ENCODE results near the gene PPP6R1. TPM values are rescaled to one million over a fixed set of nuclear protein-coding genes. Genes with fewer than 3 reads are reported as not detected.
A peak's percentile ranks its signal among the peaks of the same experiment; 100 is the strongest.

Gene PPP6R1
- total and polyA plus RNA-seq, 2 of the 13 experiments (the other 11 are each of a cell fraction or from before 2014, with no cell fraction given) = 25.8 to 54.0 TPM

DNA sequence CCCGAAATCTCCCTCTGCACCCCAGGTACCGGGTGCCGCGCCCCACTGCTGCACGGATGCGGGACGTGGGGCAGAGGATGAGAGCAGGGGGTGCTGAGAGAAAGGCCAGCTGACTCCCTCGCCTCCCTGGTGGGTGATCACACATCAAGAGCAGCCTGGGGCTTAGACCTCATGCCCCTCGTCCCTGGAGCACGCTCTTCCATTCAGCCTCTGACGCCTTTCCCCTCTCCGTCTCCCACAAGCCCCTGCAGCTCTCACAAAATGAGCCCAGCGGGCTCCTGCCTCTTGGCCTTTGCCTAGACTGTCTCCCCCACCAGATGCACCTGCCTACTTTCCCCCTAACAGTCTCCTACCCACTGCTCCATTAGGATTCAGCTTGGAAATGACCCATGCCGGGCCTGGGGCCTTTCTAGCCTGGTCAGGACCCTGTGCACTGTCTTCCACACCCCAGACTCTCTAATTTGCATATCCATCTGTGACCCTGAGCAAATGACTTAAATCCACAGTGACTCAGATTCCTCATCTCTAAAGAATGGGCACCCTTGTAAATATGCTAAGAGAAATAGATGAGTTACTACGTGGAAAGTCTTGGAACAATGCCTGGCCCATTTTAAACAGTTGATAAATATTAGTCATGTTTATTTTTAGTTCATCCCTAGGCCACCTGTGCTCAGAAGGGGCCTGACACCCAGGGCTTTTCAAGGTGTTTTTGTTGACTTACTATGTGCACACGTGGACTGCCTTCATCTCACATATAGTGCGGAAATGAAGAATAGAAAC lies 48.9 kb downstream of the PPP6R1 start (continued):
- TF ChIP-seq, protein P1, sequence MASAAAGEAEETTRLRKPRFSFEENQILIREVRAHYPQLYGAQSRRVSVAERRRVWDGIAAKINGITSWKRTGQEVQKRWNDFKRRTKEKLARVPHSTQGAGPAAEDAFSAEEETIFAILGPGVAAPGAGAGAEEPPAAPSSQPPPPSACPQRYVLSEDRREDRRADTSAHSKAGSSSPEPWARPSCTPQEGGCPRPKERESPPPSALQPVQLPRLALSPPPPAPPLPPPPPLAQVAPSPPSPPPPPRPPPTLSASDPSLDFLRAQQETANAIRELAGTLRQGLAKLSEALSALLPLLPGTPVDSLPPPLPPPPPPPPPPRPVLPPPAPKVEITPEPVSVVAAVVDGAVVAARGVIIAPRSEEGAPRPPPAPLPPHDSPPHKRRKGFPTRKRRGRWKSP (CRISPR knock-in tag; IDR thresholded peaks at IDR 0.05) = peak; percentile 36; the same call in 1 of the 2 replicates
- TF ChIP-seq GATA4 (IDR thresholded peaks at IDR 0.05; ENCODE audit: borderline replicate concordance, low read depth) (0 out of 2 replicates have a peak, but pooled peaks have one; percentile 24), SOX5 (CRISPR knock-in tag; IDR thresholded peaks at IDR 0.05; ENCODE audit: borderline replicate concordance) (peak; percentile 93; the same call in 1 of the 2 replicates), RXRB (CRISPR knock-in tag; IDR thresholded peaks at IDR 0.05; ENCODE audit: borderline replicate concordance) (no peak), HNRNPK (IDR thresholded peaks at IDR 0.05; ENCODE audit: low read depth, low read length, poor library complexity, severe bottlenecking) (no peak), PAWR (CRISPR knock-in tag; IDR thresholded peaks at IDR 0.05; ENCODE audit: borderline replicate concordance) (no peak), NCOA1 (CRISPR knock-in tag; IDR thresholded peaks at IDR 0.05) (no peak), TMF1 (CRISPR knock-in tag; IDR thresholded peaks at IDR 0.05; ENCODE audit: low read depth) (no peak), ZNF331 (CRISPR knock-in tag; IDR thresholded peaks at IDR 0.05) (no peak; the same call in 1 of the 2 replicates), CBX1 (IDR thresholded peaks at IDR 0.05; ENCODE audit: low read depth) (no peak)
- TF ChIP-seq, protein P2, sequence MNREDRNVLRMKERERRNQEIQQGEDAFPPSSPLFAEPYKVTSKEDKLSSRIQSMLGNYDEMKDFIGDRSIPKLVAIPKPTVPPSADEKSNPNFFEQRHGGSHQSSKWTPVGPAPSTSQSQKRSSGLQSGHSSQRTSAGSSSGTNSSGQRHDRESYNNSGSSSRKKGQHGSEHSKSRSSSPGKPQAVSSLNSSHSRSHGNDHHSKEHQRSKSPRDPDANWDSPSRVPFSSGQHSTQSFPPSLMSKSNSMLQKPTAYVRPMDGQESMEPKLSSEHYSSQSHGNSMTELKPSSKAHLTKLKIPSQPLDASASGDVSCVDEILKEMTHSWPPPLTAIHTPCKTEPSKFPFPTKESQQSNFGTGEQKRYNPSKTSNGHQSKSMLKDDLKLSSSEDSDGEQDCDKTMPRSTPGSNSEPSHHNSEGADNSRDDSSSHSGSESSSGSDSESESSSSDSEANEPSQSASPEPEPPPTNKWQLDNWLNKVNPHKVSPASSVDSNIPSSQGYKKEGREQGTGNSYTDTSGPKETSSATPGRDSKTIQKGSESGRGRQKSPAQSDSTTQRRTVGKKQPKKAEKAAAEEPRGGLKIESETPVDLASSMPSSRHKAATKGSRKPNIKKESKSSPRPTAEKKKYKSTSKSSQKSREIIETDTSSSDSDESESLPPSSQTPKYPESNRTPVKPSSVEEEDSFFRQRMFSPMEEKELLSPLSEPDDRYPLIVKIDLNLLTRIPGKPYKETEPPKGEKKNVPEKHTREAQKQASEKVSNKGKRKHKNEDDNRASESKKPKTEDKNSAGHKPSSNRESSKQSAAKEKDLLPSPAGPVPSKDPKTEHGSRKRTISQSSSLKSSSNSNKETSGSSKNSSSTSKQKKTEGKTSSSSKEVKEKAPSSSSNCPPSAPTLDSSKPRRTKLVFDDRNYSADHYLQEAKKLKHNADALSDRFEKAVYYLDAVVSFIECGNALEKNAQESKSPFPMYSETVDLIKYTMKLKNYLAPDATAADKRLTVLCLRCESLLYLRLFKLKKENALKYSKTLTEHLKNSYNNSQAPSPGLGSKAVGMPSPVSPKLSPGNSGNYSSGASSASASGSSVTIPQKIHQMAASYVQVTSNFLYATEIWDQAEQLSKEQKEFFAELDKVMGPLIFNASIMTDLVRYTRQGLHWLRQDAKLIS (CRISPR knock-in tag; IDR thresholded peaks at IDR 0.05) = no peak
- TF ChIP-seq, protein P3, sequence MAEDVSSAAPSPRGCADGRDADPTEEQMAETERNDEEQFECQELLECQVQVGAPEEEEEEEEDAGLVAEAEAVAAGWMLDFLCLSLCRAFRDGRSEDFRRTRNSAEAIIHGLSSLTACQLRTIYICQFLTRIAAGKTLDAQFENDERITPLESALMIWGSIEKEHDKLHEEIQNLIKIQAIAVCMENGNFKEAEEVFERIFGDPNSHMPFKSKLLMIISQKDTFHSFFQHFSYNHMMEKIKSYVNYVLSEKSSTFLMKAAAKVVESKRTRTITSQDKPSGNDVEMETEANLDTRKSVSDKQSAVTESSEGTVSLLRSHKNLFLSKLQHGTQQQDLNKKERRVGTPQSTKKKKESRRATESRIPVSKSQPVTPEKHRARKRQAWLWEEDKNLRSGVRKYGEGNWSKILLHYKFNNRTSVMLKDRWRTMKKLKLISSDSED (CRISPR knock-in tag; IDR thresholded peaks at IDR 0.05) = no peak
- TF ChIP-seq, protein P4, sequence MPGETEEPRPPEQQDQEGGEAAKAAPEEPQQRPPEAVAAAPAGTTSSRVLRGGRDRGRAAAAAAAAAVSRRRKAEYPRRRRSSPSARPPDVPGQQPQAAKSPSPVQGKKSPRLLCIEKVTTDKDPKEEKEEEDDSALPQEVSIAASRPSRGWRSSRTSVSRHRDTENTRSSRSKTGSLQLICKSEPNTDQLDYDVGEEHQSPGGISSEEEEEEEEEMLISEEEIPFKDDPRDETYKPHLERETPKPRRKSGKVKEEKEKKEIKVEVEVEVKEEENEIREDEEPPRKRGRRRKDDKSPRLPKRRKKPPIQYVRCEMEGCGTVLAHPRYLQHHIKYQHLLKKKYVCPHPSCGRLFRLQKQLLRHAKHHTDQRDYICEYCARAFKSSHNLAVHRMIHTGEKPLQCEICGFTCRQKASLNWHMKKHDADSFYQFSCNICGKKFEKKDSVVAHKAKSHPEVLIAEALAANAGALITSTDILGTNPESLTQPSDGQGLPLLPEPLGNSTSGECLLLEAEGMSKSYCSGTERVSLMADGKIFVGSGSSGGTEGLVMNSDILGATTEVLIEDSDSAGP (CRISPR knock-in tag; IDR thresholded peaks at IDR 0.05; ENCODE audit: borderline replicate concordance) = peak; percentile 56; the same call in 1 of the 2 replicates
- TF ChIP-seq, protein P5, sequence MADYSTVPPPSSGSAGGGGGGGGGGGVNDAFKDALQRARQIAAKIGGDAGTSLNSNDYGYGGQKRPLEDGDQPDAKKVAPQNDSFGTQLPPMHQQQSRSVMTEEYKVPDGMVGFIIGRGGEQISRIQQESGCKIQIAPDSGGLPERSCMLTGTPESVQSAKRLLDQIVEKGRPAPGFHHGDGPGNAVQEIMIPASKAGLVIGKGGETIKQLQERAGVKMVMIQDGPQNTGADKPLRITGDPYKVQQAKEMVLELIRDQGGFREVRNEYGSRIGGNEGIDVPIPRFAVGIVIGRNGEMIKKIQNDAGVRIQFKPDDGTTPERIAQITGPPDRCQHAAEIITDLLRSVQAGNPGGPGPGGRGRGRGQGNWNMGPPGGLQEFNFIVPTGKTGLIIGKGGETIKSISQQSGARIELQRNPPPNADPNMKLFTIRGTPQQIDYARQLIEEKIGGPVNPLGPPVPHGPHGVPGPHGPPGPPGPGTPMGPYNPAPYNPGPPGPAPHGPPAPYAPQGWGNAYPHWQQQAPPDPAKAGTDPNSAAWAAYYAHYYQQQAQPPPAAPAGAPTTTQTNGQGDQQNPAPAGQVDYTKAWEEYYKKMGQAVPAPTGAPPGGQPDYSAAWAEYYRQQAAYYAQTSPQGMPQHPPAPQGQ (CRISPR knock-in tag; IDR thresholded peaks at IDR 0.05; ENCODE audit: borderline replicate concordance) = no peak
- TF ChIP-seq, protein P6, sequence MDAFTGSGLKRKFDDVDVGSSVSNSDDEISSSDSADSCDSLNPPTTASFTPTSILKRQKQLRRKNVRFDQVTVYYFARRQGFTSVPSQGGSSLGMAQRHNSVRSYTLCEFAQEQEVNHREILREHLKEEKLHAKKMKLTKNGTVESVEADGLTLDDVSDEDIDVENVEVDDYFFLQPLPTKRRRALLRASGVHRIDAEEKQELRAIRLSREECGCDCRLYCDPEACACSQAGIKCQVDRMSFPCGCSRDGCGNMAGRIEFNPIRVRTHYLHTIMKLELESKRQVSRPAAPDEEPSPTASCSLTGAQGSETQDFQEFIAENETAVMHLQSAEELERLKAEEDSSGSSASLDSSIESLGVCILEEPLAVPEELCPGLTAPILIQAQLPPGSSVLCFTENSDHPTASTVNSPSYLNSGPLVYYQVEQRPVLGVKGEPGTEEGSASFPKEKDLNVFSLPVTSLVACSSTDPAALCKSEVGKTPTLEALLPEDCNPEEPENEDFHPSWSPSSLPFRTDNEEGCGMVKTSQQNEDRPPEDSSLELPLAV (CRISPR knock-in tag; conservative IDR thresholded peaks at IDR 0.05; ENCODE audit: low read depth) = no peak
